HepG2 (cell line): ENCODE data around the gene KLRG1. TPM values are rescaled to one million over a fixed set of nuclear protein-coding genes. Genes with fewer than 3 reads are reported as not detected.
A peak's percentile ranks its signal among the peaks of the same experiment; 100 is the strongest.

Experiments
- ATF3 ChIP-seq: sonication (generic); formaldehyde crosslinking; IDR thresholded peaks from 2 replicates; pipeline ENCODE4 v1.4.0; 2020; ENCODE audit warnings: missing genetic modification reagents
- ATF7 ChIP-seq, 2 experiments: fragments of 450-650 bp in 1 of 2; sonication (generic) in 1 of 2; formaldehyde crosslinking in 1 of 2; IDR thresholded peaks; 2 replicates each; pipeline versions ENCODE4 v1.4.0 to v1.6.1; 2016 to 2020; ENCODE audit warnings: antibody characterized with exemption in 1 of 2, mild to moderate bottlenecking in 1 of 2, missing genetic modification reagents in 1 of 2
- CBX1 ChIP-seq: IDR thresholded peaks from one replicate; pipeline ENCODE4 v1.6.1; 2016; ENCODE audit warnings: antibody characterized with exemption, low read depth
- DMAP1 ChIP-seq: IDR thresholded peaks from 2 replicates; pipeline ENCODE4 v1.6.1; 2016
- DRAP1 ChIP-seq: IDR thresholded peaks from 2 replicates; pipeline ENCODE4 v1.6.1; 2016; ENCODE audit warnings: missing genetic modification reagents, missing compliant biosample characterization
- EZH2 ChIP-seq: conservative IDR thresholded peaks from 2 replicates; pipeline ENCODE4 v1.6.1; 2012; ENCODE audit warnings: mild to moderate bottlenecking, low read depth, low read length, moderate library complexity
- KDM4B ChIP-seq: sonication (generic); formaldehyde crosslinking; IDR thresholded peaks from 2 replicates; pipeline ENCODE4 v1.4.0; 2020; ENCODE audit warnings: missing genetic modification reagents
- MAFK ChIP-seq, 2 experiments: IDR thresholded peaks in 1 of 2; conservative IDR thresholded peaks in 1 of 2; 2 replicates each; pipeline ENCODE4 v1.6.1; 2011; ENCODE audit warnings: improper control_type of control experiment in 2 of 2, low read length in 2 of 2
- MAZ ChIP-seq, 2 experiments: sonication (generic) in 1 of 2; formaldehyde crosslinking in 1 of 2; IDR thresholded peaks; 2 replicates each; pipeline versions ENCODE4 v1.5.0 to v1.6.1; 2012 to 2020; ENCODE audit warnings: low read depth in 2 of 2, mild to moderate bottlenecking in 2 of 2, borderline replicate concordance in 1 of 2, improper control_type of control experiment in 1 of 2, low read length in 1 of 2, missing genetic modification reagents in 1 of 2, moderate library complexity in 1 of 2
- MTA1 ChIP-seq: sonication (generic); formaldehyde crosslinking; IDR thresholded peaks from 2 replicates; pipeline ENCODE4 v1.4.0; 2020; ENCODE audit warnings: missing genetic modification reagents, mild to moderate bottlenecking, borderline replicate concordance
- POLR2AphosphoS5 ChIP-seq: IDR thresholded peaks from 2 replicates; pipeline ENCODE4 v1.6.1; 2012; ENCODE audit warnings: low read depth, low read length
- RAD21 ChIP-seq: fragments of 450-650 bp; formaldehyde crosslinking; IDR thresholded peaks from 2 replicates; pipeline ENCODE4 v1.5.0; 2020; ENCODE audit warnings: mild to moderate bottlenecking
- RBAK ChIP-seq: sonication (generic); formaldehyde crosslinking; IDR thresholded peaks from 2 replicates; pipeline ENCODE4 v1.5.1; 2020; ENCODE audit warnings: mild to moderate bottlenecking, missing genetic modification reagents
- RXRB ChIP-seq: IDR thresholded peaks from 2 replicates; pipeline ENCODE4 v1.6.1; 2016; ENCODE audit warnings: borderline replicate concordance, missing genetic modification reagents, missing compliant biosample characterization
- SAFB2 ChIP-seq: sonication (generic); formaldehyde crosslinking; IDR thresholded peaks from 2 replicates; pipeline ENCODE4 v1.5.1; 2020; ENCODE audit warnings: missing genetic modification reagents, low read depth, mild to moderate bottlenecking, borderline replicate concordance
- TEF ChIP-seq: sonication (generic); formaldehyde crosslinking; IDR thresholded peaks from 2 replicates; pipeline ENCODE4 v1.5.0; 2020; ENCODE audit warnings: missing genetic modification reagents
- ZBTB3 ChIP-seq: sonication (generic); formaldehyde crosslinking; IDR thresholded peaks from 2 replicates; pipeline ENCODE4 v1.4.0; 2020; ENCODE audit warnings: low read depth, mild to moderate bottlenecking, moderate library complexity, missing genetic modification reagents, borderline replicate concordance
- ZKSCAN1 ChIP-seq: fragments of 150-350 bp; IDR thresholded peaks from 2 replicates; pipeline ENCODE4 v1.6.1; 2014; ENCODE audit warnings: low read length
- ZMYM3 ChIP-seq: sonication (generic); formaldehyde crosslinking; IDR thresholded peaks from 2 replicates; pipeline ENCODE4 v1.5.1; 2020; ENCODE audit warnings: mild to moderate bottlenecking, missing genetic modification reagents
- ZNF234 ChIP-seq: sonication (generic); formaldehyde crosslinking; conservative IDR thresholded peaks from 2 replicates; pipeline ENCODE4 v1.5.1; 2020; ENCODE audit warnings: mild to moderate bottlenecking, missing genetic modification reagents
- ZNF383 ChIP-seq: sonication (generic); formaldehyde crosslinking; IDR thresholded peaks from 2 replicates; pipeline ENCODE4 v1.4.0; 2020; ENCODE audit warnings: missing genetic modification reagents, mild to moderate bottlenecking, borderline replicate concordance
- ZNF431 ChIP-seq: sonication (generic); formaldehyde crosslinking; IDR thresholded peaks from 2 replicates; pipeline ENCODE4 v1.9.0; 2022; ENCODE audit warnings: missing genetic modification reagents, low read depth, mild to moderate bottlenecking, borderline replicate concordance
- ZNF451 ChIP-seq: sonication (generic); formaldehyde crosslinking; IDR thresholded peaks from 2 replicates; pipeline ENCODE4 v1.5.0; 2020; ENCODE audit warnings: mild to moderate bottlenecking, missing genetic modification reagents
- ZNF629 ChIP-seq: sonication (generic); formaldehyde crosslinking; conservative IDR thresholded peaks from 2 replicates; pipeline ENCODE4 v1.5.0; 2020; ENCODE audit warnings: missing genetic modification reagents
- ZNF720 ChIP-seq: sonication (generic); formaldehyde crosslinking; IDR thresholded peaks from 2 replicates; pipeline ENCODE4 v1.4.0; 2020; ENCODE audit warnings: missing genetic modification reagents
- ZNF775 ChIP-seq: sonication (generic); formaldehyde crosslinking; IDR thresholded peaks from 2 replicates; pipeline ENCODE4 v1.4.0; 2020; ENCODE audit warnings: missing genetic modification reagents, mild to moderate bottlenecking, moderate library complexity, borderline replicate concordance
- polyA plus RNA-seq, 8 experiments: library from polyadenylated mRNA; depleted of rRNA in 3 of 8; stranded (reverse) in 7 of 8; unstranded in 1 of 8; fragments of >200 nt; fragmentation: Illumina TruSeq in 4 of 8; extraction: Trizol in 4 of 8; gene quantifications; 2 replicates each; pipeline versions ENCODE4 v1.2.1 to v1.2.3, GENCODE V29; 2011 to 2016; ENCODE audit warnings: low read depth in 4 of 8, missing spikeins in 1 of 8, mixed read lengths in 1 of 8; ENCODE audit not compliant: insufficient read depth in 1 of 8
- total RNA-seq, 5 experiments: library from RNA; depleted of rRNA; stranded (reverse); fragments of >200 nt; fragmentation: Illumina TruSeq; extraction: Trizol; gene quantifications; 2 replicates each; pipeline ENCODE4 v1.2.3, GENCODE V29; 2016; ENCODE audit warnings: low read depth in 1 of 5
- TF ChIP-seq, protein P1 (sequence below): sonication (generic); formaldehyde crosslinking; IDR thresholded peaks from 2 replicates; pipeline ENCODE4 v1.5.0; 2020; ENCODE audit warnings: missing genetic modification reagents

Gene KLRG1
- total and polyA plus RNA-seq, 2 of the 13 experiments (the other 11 are each of a cell fraction or from before 2014, with no cell fraction given): 1.2 to 1.7 TPM

DNA sequence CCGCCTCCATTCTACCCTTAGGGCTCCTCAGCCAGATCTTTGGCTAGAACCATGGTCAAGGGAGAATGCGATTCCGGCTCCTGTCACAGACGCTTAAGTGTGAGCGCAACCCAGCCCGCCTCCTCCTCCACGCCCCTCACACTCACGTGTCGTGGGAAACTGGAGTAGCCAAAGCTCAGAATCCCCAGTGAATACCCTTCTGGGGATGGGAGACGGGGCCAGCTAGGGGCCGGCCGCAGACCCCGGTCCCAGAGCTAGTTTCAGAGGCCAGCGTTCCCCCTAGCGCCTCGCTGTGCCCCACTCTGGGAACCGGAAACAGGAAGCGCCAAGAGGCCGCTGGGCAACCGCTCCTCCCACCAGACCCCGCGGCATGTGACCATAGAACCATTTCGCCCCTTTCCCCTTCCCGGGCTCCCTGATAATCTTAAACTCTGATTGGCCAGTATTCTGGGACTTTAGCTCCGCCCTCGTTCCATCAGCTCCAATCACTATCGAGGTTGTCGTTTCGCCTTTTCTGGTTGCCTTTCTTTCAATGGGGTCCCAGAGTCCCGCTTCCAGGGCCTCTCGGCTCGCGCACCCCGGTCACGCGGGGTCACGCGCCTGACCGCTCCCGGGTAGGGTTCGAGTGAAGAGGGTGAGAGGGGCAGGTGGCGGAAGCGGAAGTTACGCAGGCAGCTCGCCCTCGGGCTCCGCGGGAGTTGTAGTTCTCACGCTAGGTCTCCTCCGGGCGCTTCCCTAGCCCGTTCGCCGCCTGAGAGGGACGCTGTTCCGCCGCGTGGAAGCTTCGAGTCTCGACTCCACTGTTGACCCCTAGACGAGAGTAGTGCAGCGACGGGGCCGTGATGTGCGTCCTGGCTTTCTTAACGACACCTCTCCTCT, 39.8 kb upstream of the KLRG1 start, which contains the start of gene M6PR (continued):
- no peak for TF ChIP-seq MAFK (conservative IDR thresholded peaks at IDR 0.05 in 1 of 2, IDR thresholded peaks at IDR 0.05 in 1 of 2; ENCODE audit: low read length in 2 of 2)
- TF ChIP-seq ZNF775 (CRISPR knock-in tag): no peak
- no peak for TF ChIP-seq ATF7 (IDR thresholded peaks at IDR 0.05)
- no peak; the same call in 1 of the 2 replicates for TF ChIP-seq ATF7 (CRISPR knock-in tag; IDR thresholded peaks at IDR 0.05)
- TF ChIP-seq KDM4B (CRISPR knock-in tag): 0 out of 2 replicates have a peak, but pooled peaks have one; percentile 48
- no peak for TF ChIP-seq EZH2
- 0 out of 2 replicates have a peak, but pooled peaks have one; percentile 66 for TF ChIP-seq TEF
- TF ChIP-seq CBX1: no peak
- peak; percentile 87 for TF ChIP-seq POLR2AphosphoS5
- 0 out of 2 replicates have a peak, but pooled peaks have one; percentile 46 for TF ChIP-seq SAFB2
- TF ChIP-seq ZBTB3 (CRISPR knock-in tag): peak; percentile 37; the same call in 1 of the 2 replicates
- no peak for TF ChIP-seq ZNF383
- no peak; the same call in 1 of the 2 replicates for TF ChIP-seq ZNF451 (CRISPR knock-in tag)
- TF ChIP-seq DMAP1 (CRISPR knock-in tag): peak; percentile 90
- TF ChIP-seq ZMYM3 (CRISPR knock-in tag): 0 out of 2 replicates have a peak, but pooled peaks have one; percentile 13
- TF ChIP-seq, protein P1, sequence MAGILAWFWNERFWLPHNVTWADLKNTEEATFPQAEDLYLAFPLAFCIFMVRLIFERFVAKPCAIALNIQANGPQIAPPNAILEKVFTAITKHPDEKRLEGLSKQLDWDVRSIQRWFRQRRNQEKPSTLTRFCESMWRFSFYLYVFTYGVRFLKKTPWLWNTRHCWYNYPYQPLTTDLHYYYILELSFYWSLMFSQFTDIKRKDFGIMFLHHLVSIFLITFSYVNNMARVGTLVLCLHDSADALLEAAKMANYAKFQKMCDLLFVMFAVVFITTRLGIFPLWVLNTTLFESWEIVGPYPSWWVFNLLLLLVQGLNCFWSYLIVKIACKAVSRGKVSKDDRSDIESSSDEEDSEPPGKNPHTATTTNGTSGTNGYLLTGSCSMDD (CRISPR knock-in tag): no peak
- TF ChIP-seq RBAK (CRISPR knock-in tag): 0 out of 2 replicates have a peak, but pooled peaks have one; percentile 16
- 0 out of 2 replicates have a peak, but pooled peaks have one; percentile 14 for TF ChIP-seq ATF3 (CRISPR knock-in tag)
- TF ChIP-seq ZNF234 (CRISPR knock-in tag): peak; percentile 39; the same call in 1 of the 2 replicates
- no peak for TF ChIP-seq ZKSCAN1
- peak; percentile 74 for TF ChIP-seq RAD21 (CRISPR knock-in tag)
- peak; percentile 17; the same call in 1 of the 2 replicates for TF ChIP-seq DRAP1
- peak; percentile 52; the same call in 1 of the 2 replicates for TF ChIP-seq ZNF431 (CRISPR knock-in tag)
- TF ChIP-seq RXRB (CRISPR knock-in tag): peak; percentile 71; the same call in 1 of the 2 replicates
- no peak for TF ChIP-seq ZNF720 (CRISPR knock-in tag)
- TF ChIP-seq MTA1 (CRISPR knock-in tag): peak; percentile 46; the same call in 1 of the 2 replicates
- no peak for TF ChIP-seq ZNF629 (CRISPR knock-in tag)
- 0 out of 2 replicates have a peak, but pooled peaks have one; percentile 34 for TF ChIP-seq MAZ (IDR thresholded peaks at IDR 0.05; ENCODE audit: borderline replicate concordance, low read depth, low read length)
- TF ChIP-seq MAZ (CRISPR knock-in tag; IDR thresholded peaks at IDR 0.05; ENCODE audit: low read depth): peak; percentile 63; the same call in 1 of the 2 replicates
